NCI-H1417 (cell line): ENCODE results near the gene ZNF524.

Source experiments
- DNase-seq, 3 experiments: peaks; one replicate each; lab custom pipeline; 2025; lab: John Stamatoyannopoulos, UW

The ZNF524 gene

GRCh38 chr19:55620410-55621204 is 20.5 kb downstream of the ZNF524 start:
- no peak for DNase-seq

- no peak for DNase-seq
Observed at GRCh38 chr19:55621205-55621672, 21.2 kb downstream of the ZNF524 start.

- DNase-seq = no peak
Observed at GRCh38 chr19:55621673-55622231, 21.7 kb downstream of the ZNF524 start.

GRCh38 chr19:55622242-55622969 is 22.3 kb downstream of the ZNF524 start:
- no peak for DNase-seq

- DNase-seq = no peak
Observed at GRCh38 chr19:55623130-55623529, 23.0 kb downstream of the ZNF524 start.

DNA sequence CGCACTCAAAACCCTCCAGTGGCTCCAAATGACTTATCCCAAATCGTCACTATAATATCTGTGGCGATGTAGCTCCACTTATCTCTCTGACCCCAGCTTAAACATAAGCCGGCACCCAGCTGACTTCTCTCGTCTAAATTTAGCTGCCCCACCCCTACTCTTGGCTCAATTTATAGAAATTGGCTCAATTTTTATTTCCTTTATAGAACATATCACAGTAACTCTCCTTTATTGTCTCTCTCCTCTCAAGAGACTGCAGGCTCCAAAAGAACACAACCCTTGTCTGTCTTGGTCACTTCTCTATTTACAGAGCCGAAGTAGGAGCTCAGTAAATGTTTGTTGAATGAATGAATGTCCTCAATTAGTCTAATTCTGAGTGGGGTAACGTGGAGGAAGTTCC is 23.5 kb downstream of the ZNF524 start:
- DNase-seq = no peak

DNA sequence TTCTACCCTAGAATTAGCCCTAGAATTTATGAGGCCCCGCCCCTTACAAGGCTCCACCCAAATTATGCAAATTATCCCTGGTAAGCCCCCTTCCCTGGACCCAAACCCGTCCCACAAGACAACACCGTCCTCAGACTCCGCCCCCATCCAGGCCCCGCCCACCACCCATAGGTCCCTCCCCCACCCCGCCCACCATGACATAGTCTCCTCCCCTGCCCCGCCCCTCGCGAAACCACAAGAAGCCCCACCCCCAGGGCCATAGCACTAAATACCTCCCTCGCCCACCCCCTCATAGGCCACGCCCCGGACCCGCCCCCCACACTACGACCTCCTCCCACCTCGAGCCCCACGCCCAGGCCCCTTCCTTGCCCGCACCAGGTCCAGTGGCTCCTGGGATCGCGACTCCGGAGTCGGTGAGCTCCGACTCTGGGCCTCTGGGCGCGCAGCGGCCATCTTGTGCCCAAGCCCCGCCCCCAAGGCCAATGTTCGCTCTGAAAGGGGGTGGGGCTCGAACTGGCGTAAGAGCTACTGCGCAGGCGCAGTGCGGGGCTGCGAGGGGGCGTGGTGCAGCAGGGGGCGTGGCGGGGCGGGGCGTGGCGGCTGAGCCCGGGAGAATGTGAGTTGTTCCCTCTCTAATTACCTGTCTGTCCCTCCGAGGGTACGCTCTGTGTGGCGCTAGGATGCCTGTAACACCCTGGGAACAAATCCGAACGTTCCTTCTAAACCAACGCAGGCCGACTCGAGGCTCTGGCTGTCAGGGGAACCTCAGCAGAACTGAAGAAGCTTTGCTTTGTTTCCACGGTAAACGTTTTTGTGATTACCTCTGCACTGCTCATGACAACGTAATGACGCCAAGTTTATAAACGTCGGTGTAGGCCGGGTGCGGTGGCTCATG is 24.3 kb downstream of the ZNF524 start, which contains the start of gene ZNF784:
TSS of gene ZNF784 (minus strand) at position 458 of the 895 bp plus-strand sequence. CDS start at position 453, 5 bp downstream.
- peak; percentile 94 to 97 (median 96) for DNase-seq

- DNase-seq = no peak
Observed at GRCh38 chr19:55625004-55625326, 24.9 kb downstream of the ZNF524 start.

- DNase-seq = no peak
Observed at GRCh38 chr19:55626350-55626749, 26.3 kb downstream of the ZNF524 start.

DNA sequence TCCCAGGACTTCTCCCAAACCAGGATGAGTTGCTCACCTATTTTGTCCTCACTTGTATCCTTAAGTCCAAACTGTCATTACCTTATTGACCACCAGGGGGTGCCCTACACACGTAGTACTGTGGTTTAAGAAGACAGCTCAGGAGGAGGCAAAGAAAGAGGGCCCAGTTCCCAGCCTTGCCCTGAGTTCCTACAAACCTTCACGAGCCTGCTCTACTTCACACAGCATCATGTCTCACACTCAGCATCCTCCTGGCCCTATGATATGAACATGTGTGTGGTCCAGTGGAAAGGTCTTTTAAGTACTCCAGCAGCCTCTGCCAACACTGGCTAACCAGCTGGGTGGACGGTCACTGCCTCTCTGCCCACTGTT is 32.4 kb downstream of the ZNF524 start:
- DNase-seq = peak; percentile 81 to 96 (median 94)

DNA sequence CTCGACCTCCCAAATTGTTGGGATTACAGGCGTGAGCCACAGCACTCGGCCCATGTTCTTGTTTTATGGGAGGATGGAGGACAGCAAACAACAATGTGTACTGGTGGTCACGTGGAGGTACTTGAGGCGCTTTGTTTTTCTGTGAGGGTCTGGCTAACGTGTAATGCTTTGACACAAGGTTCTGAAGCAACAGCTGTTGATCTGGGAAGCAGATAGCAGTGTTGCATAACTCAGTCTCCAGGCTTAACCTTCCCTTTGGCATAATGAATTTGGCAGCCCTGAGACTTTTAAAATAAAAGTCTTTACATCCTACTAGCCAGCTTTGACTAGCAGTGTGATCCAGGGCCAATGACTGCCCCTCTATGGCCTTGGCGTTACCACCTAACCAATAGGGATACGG is 33.8 kb downstream of the ZNF524 start:
- no peak for DNase-seq

DNA sequence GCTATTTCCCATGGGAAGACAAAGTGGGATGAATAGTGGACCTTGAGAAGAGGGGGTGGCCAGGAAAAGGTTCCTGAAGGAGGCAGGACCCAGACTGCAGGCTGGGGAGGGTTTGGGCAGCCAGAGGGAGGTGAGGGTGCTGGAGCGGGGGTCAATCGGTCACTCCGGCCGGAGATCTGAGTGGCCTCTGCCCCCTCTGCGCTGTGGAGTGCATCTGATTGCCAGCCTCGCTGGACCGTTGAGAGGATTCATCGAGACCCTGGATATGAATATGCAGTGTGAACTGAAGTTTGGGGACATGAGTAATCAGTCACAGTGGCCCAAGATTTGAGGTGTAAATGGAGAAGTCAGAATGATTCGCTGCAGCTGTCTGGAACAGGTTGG is 35.2 kb downstream of the ZNF524 start:
- no peak for DNase-seq

- DNase-seq = no peak
Observed at GRCh38 chr19:55635856-55636440, 35.9 kb downstream of the ZNF524 start.

DNA sequence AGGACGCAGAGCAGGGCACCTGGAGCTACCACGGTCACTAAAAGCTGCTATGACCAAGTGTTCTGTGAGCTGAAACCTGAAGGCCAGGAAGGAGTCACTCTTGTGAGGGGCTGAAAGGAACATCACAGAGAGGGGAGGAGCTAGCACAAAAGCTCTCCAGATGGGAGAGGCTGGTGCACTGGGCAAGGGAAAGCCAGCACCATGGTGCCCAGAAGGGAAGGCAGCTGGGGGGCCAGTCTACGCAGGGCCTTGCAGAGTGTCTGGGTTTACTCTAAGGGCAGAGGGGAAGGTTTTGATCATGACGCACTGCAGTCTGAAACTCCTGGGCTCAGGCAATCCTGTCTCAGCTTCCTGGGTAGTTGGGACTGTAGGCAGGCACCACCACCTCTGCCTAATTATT is 36.6 kb downstream of the ZNF524 start:
- DNase-seq = no peak

- no peak for DNase-seq
Observed at GRCh38 chr19:55637534-55637933, 37.4 kb downstream of the ZNF524 start.

GRCh38 chr19:55638864-55639359 is 38.8 kb downstream of the ZNF524 start:
- peak in 2 of 3 experiments; percentile 26 to 46 for DNase-seq

- DNase-seq = peak; percentile 58 to 91 (median 86)
Observed at GRCh38 chr19:55640043-55640576, 40.0 kb downstream of the ZNF524 start.

DNA sequence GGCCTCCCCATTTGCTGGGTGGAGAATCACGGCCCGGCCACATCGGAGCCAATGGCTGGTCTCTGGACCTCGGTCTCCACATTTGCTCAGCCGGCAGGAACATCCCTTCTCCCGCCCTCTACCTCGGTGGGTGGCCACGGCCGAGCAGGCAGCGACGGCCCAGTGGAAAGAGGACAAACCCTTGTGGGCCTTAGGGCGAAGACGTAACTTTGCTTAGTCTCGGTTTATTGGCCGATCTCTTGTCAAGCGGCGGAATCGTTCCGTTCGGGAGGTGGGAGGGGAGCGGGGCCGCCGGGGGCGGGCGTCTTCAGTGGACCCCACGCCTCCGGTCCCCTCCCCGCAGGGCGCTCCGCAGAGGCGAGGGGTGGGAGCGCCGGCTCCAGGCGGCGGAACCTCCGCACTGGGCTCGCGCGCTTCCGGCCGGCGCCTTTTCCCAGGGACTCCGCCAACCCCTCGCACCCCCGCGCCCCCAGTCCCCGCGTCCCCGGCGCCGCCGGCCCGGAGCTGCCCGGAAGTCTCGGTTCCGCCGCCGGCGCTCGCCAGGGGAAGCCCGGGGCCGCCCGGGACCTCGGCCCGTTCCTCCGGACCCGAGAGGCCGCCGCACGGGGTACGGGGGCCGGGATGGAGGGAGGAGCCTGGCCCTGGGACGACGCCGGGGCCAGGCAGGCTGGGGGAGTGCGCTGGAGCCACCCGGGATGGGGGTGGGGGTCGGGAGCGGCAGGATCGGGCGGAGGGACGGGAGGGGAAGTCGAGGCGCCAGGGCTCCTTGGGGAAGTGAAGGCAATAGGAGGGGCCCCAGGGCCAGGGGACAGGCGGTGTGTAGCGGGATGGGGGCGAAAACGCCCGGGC is 40.7 kb downstream of the ZNF524 start, which contains the start of gene ZNF580:
TSS of gene ZNF580 (plus strand) at position 426 of the 849 bp plus-strand sequence. CDS start 1,507 bp downstream, outside the sequence.
- peak; percentile 73 to 84 (median 77) for DNase-seq

DNA sequence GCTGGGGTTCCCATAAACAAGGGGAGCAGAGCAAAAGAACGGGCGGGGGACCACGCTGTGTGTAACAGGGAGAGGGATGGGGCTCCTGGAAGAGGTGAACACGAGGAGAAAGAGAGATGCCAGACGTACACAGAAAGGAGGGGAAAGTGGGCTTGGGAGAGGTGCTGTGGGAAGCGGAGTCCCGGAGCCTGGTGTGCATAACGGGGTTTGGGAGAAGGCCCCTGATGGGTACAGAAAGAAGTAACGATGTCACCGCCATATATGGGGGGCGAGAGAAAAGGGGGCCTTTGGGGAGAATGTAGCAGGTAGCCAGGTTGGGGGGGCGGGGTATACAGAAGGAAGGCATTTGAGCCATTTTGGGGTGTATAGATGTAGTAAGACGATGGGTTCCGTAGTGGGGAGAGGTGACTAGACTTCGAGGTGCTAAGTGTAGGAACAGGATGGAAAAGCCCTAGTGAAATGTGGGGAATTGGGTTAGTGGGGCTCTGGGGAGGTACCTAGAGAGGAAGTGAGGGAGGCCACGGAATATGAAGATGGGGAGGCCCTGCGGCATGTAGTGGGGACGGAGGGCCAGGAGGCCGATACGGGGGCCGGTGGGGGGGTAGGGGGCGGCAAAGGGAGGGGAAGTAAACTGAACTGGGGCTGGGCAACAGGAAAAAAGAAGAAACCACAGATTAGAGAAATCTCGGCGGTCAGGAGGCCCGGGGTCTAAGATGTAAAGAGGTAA is 41.5 kb downstream of the ZNF524 start:
- peak in 1 of 3 experiments; percentile 48 for DNase-seq
